ENCODE results near the gene P3H2.
A peak's percentile ranks its signal among the peaks of the same experiment; 100 is the strongest.

The P3H2 gene

GRCh38 chr3:190053919-190054672 lies 66.6 kb downstream of the P3H2 start:
- H3K27ac ChIP-seq (ENCODE audit: low read depth, low read length) = no peak overlapping the region
- H3K9me3 ChIP-seq (ENCODE audit: insufficient read depth, low read depth, low read length) = no peaks in the 10 kb centered on the region
- H3K4me1 ChIP-seq (ENCODE audit: insufficient read depth, low read length) = peaks cover 61% of the 10 kb centered on the region
- no peak overlapping the region for H3K9ac ChIP-seq (ENCODE audit: low read depth, low read length)
- no peaks in the 10 kb centered on the region for H3K36me3 ChIP-seq (ENCODE audit: insufficient read depth, low read length)
- 64% methylated on average over 4 of the region's 4 CpGs for WGBS
- no peaks in the 10 kb centered on the region for H3K27me3 ChIP-seq (ENCODE audit: insufficient read depth, low read length)
- no peak overlapping the region for H3K4me3 ChIP-seq (ENCODE audit: low read length)

- Histone ChIP-seq H3K36me3 (ENCODE audit: insufficient read depth, low read length) (no peaks in the 10 kb centered on the region), H3K27me3 (ENCODE audit: insufficient read depth, low read length) (no peaks in the 10 kb centered on the region), H3K9ac (ENCODE audit: low read depth, low read length) (no peak overlapping the region), H3K4me1 (ENCODE audit: insufficient read depth, low read length) (peaks cover 49% of the 10 kb centered on the region), H3K27ac (ENCODE audit: low read depth, low read length) (peak overlapping the region; percentile 60), H3K9me3 (ENCODE audit: insufficient read depth, low read depth, low read length) (no peaks in the 10 kb centered on the region), H3K4me3 (ENCODE audit: low read length) (no peak overlapping the region)
- whole genome bisulfite sequencing = 41% methylated on average over 1 of the region's 2 CpGs
Observed at GRCh38 chr3:190051641-190052040, 69.1 kb downstream of the P3H2 start.

- WGBS = 55% methylated on average over 8 of the region's 9 CpGs
- Histone ChIP-seq H3K36me3 (ENCODE audit: insufficient read depth, low read length) (no peaks in the 10 kb centered on the region), H3K27me3 (ENCODE audit: insufficient read depth, low read length) (no peaks in the 10 kb centered on the region), H3K9ac (ENCODE audit: low read depth, low read length) (no peak overlapping the region), H3K9me3 (ENCODE audit: insufficient read depth, low read depth, low read length) (no peaks in the 10 kb centered on the region), H3K4me1 (ENCODE audit: insufficient read depth, low read length) (peaks cover 55% of the 10 kb centered on the region), H3K27ac (ENCODE audit: low read depth, low read length) (peak overlapping the region; percentile 34; the same call in 1 of the 2 replicates), H3K4me3 (ENCODE audit: low read length) (no peak overlapping the region)
Observed at GRCh38 chr3:190048932-190049441, 71.7 kb downstream of the P3H2 start.

GRCh38 chr3:190044974-190045373 lies 75.7 kb downstream of the P3H2 start:
- peaks cover 66% of the 10 kb centered on the region for H3K4me1 ChIP-seq (ENCODE audit: insufficient read depth, low read length)
- 84% methylated on average over 2 of the region's 2 CpGs for WGBS

GRCh38 chr3:190044142-190044541 lies 76.6 kb downstream of the P3H2 start:
- 86% methylated on average over 4 of the region's 4 CpGs for WGBS
- Histone ChIP-seq H3K9me3 (ENCODE audit: insufficient read depth, low read depth, low read length) (no peaks in the 10 kb centered on the region), H3K27me3 (ENCODE audit: insufficient read depth, low read length) (no peaks in the 10 kb centered on the region), H3K9ac (ENCODE audit: low read depth, low read length) (no peak overlapping the region), H3K4me1 (ENCODE audit: insufficient read depth, low read length) (peaks cover 66% of the 10 kb centered on the region), H3K27ac (ENCODE audit: low read depth, low read length) (no peak overlapping the region), H3K36me3 (ENCODE audit: insufficient read depth, low read length) (no peaks in the 10 kb centered on the region), H3K4me3 (ENCODE audit: low read length) (no peak overlapping the region)

More at GRCh38 chr3:190044974-190045373, 75.7 kb downstream of the P3H2 start:
- Histone ChIP-seq H3K36me3 (ENCODE audit: insufficient read depth, low read length) (no peaks in the 10 kb centered on the region), H3K4me3 (ENCODE audit: low read length) (no peak overlapping the region), H3K9ac (ENCODE audit: low read depth, low read length) (no peak overlapping the region), H3K27ac (ENCODE audit: low read depth, low read length) (0 out of 2 replicates have a peak overlapping the region, but pooled peaks have one; percentile 29), H3K9me3 (ENCODE audit: insufficient read depth, low read depth, low read length) (no peaks in the 10 kb centered on the region), H3K27me3 (ENCODE audit: insufficient read depth, low read length) (no peaks in the 10 kb centered on the region)

- Histone ChIP-seq H3K27ac (ENCODE audit: low read depth, low read length) (no peak overlapping the region), H3K9me3 (ENCODE audit: insufficient read depth, low read depth, low read length) (no peaks in the 10 kb centered on the region), H3K36me3 (ENCODE audit: insufficient read depth, low read length) (no peaks in the 10 kb centered on the region), H3K4me1 (ENCODE audit: insufficient read depth, low read length) (peaks cover 63% of the 10 kb centered on the region), H3K9ac (ENCODE audit: low read depth, low read length) (no peak overlapping the region), H3K4me3 (ENCODE audit: low read length) (no peak overlapping the region), H3K27me3 (ENCODE audit: insufficient read depth, low read length) (no peaks in the 10 kb centered on the region)
Observed at GRCh38 chr3:190043741-190044140, 77.0 kb downstream of the P3H2 start.

GRCh38 chr3:190042558-190042957 lies 78.1 kb downstream of the P3H2 start:
- peak overlapping the region; percentile 21; the same call in 1 of the 2 replicates for H3K9ac ChIP-seq (ENCODE audit: low read depth, low read length)
- H3K4me3 ChIP-seq (ENCODE audit: low read length) = no peak overlapping the region
- WGBS = 58% methylated on average over 2 of the region's 2 CpGs
- no peaks in the 10 kb centered on the region for H3K9me3 ChIP-seq (ENCODE audit: insufficient read depth, low read depth, low read length)
- peaks cover 69% of the 10 kb centered on the region for H3K4me1 ChIP-seq (ENCODE audit: insufficient read depth, low read length)
- no peaks in the 10 kb centered on the region for H3K27me3 ChIP-seq (ENCODE audit: insufficient read depth, low read length)
- H3K36me3 ChIP-seq (ENCODE audit: insufficient read depth, low read length) = no peaks in the 10 kb centered on the region
- H3K27ac ChIP-seq (ENCODE audit: low read depth, low read length) = peak overlapping the region; percentile 91; the same call in 1 of the 2 replicates

- peak overlapping the region; percentile 58 for H3K9ac ChIP-seq (ENCODE audit: low read depth, low read length)
- no peaks in the 10 kb centered on the region for H3K27me3 ChIP-seq (ENCODE audit: insufficient read depth, low read length)
- H3K9me3 ChIP-seq (ENCODE audit: insufficient read depth, low read depth, low read length) = no peaks in the 10 kb centered on the region
- H3K4me1 ChIP-seq (ENCODE audit: insufficient read depth, low read length) = peaks cover 80% of the 10 kb centered on the region
- H3K4me3 ChIP-seq (ENCODE audit: low read length) = peak overlapping the region; percentile 9; the same call in 1 of the 2 replicates
- no peaks in the 10 kb centered on the region for H3K36me3 ChIP-seq (ENCODE audit: insufficient read depth, low read length)
- H3K27ac ChIP-seq (ENCODE audit: low read depth, low read length) = peak overlapping the region; percentile 91
- WGBS = 19% methylated on average over 3 of the region's 3 CpGs
Observed at GRCh38 chr3:190041333-190042041, 79.2 kb downstream of the P3H2 start.

GRCh38 chr3:190040145-190040544 lies 80.6 kb downstream of the P3H2 start:
- H3K4me1 ChIP-seq (ENCODE audit: insufficient read depth, low read length) = peaks cover 88% of the 10 kb centered on the region
- H3K9ac ChIP-seq (ENCODE audit: low read depth, low read length) = 0 out of 2 replicates have a peak overlapping the region, but pooled peaks have one; percentile 2
- no peaks in the 10 kb centered on the region for H3K27me3 ChIP-seq (ENCODE audit: insufficient read depth, low read length)
- H3K4me3 ChIP-seq (ENCODE audit: low read length) = no peak overlapping the region
- H3K27ac ChIP-seq (ENCODE audit: low read depth, low read length) = peak overlapping the region; percentile 84; the same call in 1 of the 2 replicates
- 77% methylated on average over 5 of the region's 5 CpGs for WGBS
- H3K36me3 ChIP-seq (ENCODE audit: insufficient read depth, low read length) = no peaks in the 10 kb centered on the region
- no peaks in the 10 kb centered on the region for H3K9me3 ChIP-seq (ENCODE audit: insufficient read depth, low read depth, low read length)

- no peaks in the 10 kb centered on the region for H3K9me3 ChIP-seq (ENCODE audit: insufficient read depth, low read depth, low read length)
- no peak overlapping the region for H3K27ac ChIP-seq (ENCODE audit: low read depth, low read length)
- no peaks in the 10 kb centered on the region for H3K27me3 ChIP-seq (ENCODE audit: insufficient read depth, low read length)
- no peaks in the 10 kb centered on the region for H3K36me3 ChIP-seq (ENCODE audit: insufficient read depth, low read length)
- no peak overlapping the region for H3K4me3 ChIP-seq (ENCODE audit: low read length)
- 83% methylated on average over 6 of the region's 6 CpGs for WGBS
- peaks cover 79% of the 10 kb centered on the region for H3K4me1 ChIP-seq (ENCODE audit: insufficient read depth, low read length)
- no peak overlapping the region for H3K9ac ChIP-seq (ENCODE audit: low read depth, low read length)
Observed at GRCh38 chr3:190038050-190038933, 82.4 kb downstream of the P3H2 start.
